ENCODE measurements around the gene TRIM46. TPM values are rescaled to one million over a fixed set of nuclear protein-coding genes. Genes with fewer than 3 reads are reported as not detected.

TRIM46 gene
- total and polyA plus RNA-seq, 2 of the 13 experiments (the other 11 are each of a cell fraction or from before 2014, with no cell fraction given): 0.04 to 0.09 TPM

DNA sequence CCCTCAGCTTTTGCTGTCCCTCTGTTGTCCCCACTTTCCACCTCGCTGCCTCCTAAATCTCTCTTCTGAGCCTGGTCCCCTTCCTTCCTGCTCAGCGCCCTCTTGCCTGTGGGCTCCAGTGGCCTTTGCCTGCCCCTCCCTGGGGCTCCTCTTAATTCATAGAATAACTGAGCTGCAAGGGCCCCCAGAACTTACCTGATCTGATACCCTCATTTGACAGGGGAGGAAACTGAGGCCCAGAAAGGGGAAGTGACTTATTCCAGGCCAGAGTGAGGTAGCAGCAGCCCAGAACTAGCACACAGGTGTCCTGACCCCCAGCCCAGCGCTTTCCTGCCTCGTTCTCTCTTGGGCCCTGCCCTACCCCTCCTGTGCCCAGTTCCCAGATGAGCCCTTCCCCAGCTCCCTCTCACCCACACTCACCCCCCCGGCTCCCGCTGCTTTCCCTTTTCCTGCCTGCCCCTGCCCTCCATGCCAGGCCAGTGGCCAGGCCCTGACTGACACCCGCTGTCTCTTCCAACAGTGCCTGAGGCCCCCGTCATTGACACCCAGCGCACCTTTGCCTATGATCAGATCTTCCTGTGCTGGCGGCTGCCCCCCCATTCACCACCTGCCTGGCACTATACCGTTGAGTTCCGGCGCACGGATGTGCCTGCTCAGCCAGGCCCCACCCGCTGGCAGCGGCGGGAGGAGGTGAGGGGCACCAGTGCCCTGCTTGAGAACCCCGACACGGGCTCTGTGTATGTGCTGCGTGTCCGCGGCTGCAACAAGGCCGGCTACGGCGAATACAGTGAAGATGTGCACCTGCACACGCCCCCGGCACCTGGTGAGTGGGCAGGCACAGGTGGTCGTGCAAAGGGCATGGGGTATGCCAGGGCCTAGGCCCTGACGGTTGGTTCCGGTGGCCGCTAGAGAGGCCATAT is 5.7 kb downstream of the TRIM46 start:
- H3K4me1 ChIP-seq (ENCODE audit: insufficient read depth, low read length): peaks cover 38% of the 10 kb centered on the region
- H3K27me3 ChIP-seq (ENCODE audit: control insufficient read depth in 1 of 2, insufficient read depth in 2 of 2, low read length in 2 of 2): peaks cover 3 to 24% of the 10 kb centered on the region in 2 experiments; a peak in 4 of 5 replicates
- 82% methylated on average over 29 of the region's 31 CpGs for WGBS (ENCODE audit: low lambda C conversion rate)
- no peak overlapping the region for H2AFZ ChIP-seq (ENCODE audit: low read length)
- CTCF ChIA-PET (ENCODE audit: low intra/inter-chr PET ratio, low total read pairs): no interaction called here
- in situ Hi-C loops (cut with HindIII; ENCODE audit: extremely low pct_ligation_motif_present, low pct_unique_long_range_greater_than_20kb): no loop called here
- FAIRE-seq (no peak), ATAC-seq (peak; percentile 28; the same call in 2 of the 3 replicates), DNase-seq (ENCODE audit: low spot score) (no peak)
- peak overlapping the region; percentile 76 for H3K4me2 ChIP-seq (ENCODE audit: low read depth, low read length)
- H3K27ac ChIP-seq (ENCODE audit: extremely low read length, insufficient read depth, low read length): no peak overlapping the region
- no peaks in the 10 kb centered on the region for H3K79me2 ChIP-seq (ENCODE audit: insufficient read depth, low read length)
- intact Hi-C loops (cut with micrococcal nuclease; ENCODE audit: unreplicated experiment): no loop called here
- peak overlapping the region; percentile 34; the same call in 1 of the 2 replicates for H3K9ac ChIP-seq (ENCODE audit: insufficient read depth, low read depth, low read length)
- peak overlapping the region in 2 of 3 experiments; percentile 50 to 69; a peak in 4 of 6 replicates for H3K4me3 ChIP-seq (replicated peaks in 1 of 3; ENCODE audit: insufficient read depth in 1 of 3, low read depth in 2 of 3, low read length in 3 of 3)
- POLR2A ChIA-PET: interaction anchor here (1.2 to 1.3 kb wide), 2 partner anchors 14 to 30 kb away, joined by 3 to 5 read pairs; no protein-coding TSS in a partner anchor
- no peaks in the 10 kb centered on the region for H3K36me3 ChIP-seq (replicated peaks in 1 of 2; ENCODE audit: control insufficient read depth in 1 of 2, insufficient read depth in 2 of 2, low read length in 2 of 2)
- H3K9me3 ChIP-seq (ENCODE audit: low read length): no peaks in the 10 kb centered on the region
- H4K20me1 ChIP-seq (ENCODE audit: insufficient read depth, low read length): no peaks in the 10 kb centered on the region
- BruUV-seq (replicated peaks): no TSS peak
- 0 out of 2 replicates have a peak, but pooled peaks have one; percentile 13 for TF ChIP-seq FOXC1 (CRISPR knock-in tag; IDR thresholded peaks at IDR 0.05; ENCODE audit: borderline replicate concordance)
- TF ChIP-seq, protein P1, sequence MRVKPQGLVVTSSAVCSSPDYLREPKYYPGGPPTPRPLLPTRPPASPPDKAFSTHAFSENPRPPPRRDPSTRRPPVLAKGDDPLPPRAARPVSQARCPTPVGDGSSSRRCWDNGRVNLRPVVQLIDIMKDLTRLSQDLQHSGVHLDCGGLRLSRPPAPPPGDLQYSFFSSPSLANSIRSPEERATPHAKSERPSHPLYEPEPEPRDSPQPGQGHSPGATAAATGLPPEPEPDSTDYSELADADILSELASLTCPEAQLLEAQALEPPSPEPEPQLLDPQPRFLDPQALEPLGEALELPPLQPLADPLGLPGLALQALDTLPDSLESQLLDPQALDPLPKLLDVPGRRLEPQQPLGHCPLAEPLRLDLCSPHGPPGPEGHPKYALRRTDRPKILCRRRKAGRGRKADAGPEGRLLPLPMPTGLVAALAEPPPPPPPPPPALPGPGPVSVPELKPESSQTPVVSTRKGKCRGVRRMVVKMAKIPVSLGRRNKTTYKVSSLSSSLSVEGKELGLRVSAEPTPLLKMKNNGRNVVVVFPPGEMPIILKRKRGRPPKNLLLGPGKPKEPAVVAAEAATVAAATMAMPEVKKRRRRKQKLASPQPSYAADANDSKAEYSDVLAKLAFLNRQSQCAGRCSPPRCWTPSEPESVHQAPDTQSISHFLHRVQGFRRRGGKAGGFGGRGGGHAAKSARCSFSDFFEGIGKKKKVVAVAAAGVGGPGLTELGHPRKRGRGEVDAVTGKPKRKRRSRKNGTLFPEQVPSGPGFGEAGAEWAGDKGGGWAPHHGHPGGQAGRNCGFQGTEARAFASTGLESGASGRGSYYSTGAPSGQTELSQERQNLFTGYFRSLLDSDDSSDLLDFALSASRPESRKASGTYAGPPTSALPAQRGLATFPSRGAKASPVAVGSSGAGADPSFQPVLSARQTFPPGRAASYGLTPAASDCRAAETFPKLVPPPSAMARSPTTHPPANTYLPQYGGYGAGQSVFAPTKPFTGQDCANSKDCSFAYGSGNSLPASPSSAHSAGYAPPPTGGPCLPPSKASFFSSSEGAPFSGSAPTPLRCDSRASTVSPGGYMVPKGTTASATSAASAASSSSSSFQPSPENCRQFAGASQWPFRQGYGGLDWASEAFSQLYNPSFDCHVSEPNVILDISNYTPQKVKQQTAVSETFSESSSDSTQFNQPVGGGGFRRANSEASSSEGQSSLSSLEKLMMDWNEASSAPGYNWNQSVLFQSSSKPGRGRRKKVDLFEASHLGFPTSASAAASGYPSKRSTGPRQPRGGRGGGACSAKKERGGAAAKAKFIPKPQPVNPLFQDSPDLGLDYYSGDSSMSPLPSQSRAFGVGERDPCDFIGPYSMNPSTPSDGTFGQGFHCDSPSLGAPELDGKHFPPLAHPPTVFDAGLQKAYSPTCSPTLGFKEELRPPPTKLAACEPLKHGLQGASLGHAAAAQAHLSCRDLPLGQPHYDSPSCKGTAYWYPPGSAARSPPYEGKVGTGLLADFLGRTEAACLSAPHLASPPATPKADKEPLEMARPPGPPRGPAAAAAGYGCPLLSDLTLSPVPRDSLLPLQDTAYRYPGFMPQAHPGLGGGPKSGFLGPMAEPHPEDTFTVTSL (CRISPR knock-in tag; IDR thresholded peaks at IDR 0.05; ENCODE audit: borderline replicate concordance): 0 out of 2 replicates have a peak, but pooled peaks have one; percentile 40
- TF ChIP-seq ZNF644 (CRISPR knock-in tag; IDR thresholded peaks at IDR 0.05; ENCODE audit: low read depth): no peak
- TF ChIP-seq, protein P2, sequence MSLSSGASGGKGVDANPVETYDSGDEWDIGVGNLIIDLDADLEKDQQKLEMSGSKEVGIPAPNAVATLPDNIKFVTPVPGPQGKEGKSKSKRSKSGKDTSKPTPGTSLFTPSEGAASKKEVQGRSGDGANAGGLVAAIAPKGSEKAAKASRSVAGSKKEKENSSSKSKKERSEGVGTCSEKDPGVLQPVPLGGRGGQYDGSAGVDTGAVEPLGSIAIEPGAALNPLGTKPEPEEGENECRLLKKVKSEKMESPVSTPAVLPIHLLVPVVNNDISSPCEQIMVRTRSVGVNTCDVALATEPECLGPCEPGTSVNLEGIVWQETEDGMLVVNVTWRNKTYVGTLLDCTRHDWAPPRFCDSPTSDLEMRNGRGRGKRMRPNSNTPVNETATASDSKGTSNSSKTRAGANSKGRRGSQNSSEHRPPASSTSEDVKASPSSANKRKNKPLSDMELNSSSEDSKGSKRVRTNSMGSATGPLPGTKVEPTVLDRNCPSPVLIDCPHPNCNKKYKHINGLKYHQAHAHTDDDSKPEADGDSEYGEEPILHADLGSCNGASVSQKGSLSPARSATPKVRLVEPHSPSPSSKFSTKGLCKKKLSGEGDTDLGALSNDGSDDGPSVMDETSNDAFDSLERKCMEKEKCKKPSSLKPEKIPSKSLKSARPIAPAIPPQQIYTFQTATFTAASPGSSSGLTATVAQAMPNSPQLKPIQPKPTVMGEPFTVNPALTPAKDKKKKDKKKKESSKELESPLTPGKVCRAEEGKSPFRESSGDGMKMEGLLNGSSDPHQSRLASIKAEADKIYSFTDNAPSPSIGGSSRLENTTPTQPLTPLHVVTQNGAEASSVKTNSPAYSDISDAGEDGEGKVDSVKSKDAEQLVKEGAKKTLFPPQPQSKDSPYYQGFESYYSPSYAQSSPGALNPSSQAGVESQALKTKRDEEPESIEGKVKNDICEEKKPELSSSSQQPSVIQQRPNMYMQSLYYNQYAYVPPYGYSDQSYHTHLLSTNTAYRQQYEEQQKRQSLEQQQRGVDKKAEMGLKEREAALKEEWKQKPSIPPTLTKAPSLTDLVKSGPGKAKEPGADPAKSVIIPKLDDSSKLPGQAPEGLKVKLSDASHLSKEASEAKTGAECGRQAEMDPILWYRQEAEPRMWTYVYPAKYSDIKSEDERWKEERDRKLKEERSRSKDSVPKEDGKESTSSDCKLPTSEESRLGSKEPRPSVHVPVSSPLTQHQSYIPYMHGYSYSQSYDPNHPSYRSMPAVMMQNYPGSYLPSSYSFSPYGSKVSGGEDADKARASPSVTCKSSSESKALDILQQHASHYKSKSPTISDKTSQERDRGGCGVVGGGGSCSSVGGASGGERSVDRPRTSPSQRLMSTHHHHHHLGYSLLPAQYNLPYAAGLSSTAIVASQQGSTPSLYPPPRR (CRISPR knock-in tag; IDR thresholded peaks at IDR 0.05; ENCODE audit: borderline replicate concordance): 0 out of 2 replicates have a peak, but pooled peaks have one; percentile 4
- 0 out of 2 replicates have a peak, but pooled peaks have one; percentile 50 for TF ChIP-seq MTF2 (CRISPR knock-in tag; IDR thresholded peaks at IDR 0.05; ENCODE audit: borderline replicate concordance)
- TF ChIP-seq KLF6 (CRISPR knock-in tag; IDR thresholded peaks at IDR 0.05): no peak
